ENCODE results near the gene DAZAP1.

DNA sequence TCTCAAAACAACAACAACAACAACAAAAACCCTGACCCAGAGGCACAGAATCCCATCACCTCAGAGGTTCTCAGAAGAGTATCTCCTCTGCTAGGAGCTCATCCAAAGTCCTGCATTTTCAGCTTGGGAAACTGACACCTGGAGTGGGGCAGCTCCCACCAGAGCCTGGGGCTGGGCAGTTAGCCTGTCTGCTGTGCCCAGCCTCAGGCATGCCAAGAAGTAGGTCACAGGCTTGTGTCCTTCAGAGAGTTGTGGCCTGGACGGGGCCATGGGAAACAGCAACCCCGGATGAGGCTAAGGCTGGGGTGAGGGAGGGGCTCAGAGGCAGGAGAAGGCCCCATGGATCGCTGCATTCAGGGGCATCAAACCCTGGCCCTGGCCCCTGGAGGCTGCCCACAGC, 21.6 kb upstream of the DAZAP1 start:
- TF ChIP-seq, protein P1, sequence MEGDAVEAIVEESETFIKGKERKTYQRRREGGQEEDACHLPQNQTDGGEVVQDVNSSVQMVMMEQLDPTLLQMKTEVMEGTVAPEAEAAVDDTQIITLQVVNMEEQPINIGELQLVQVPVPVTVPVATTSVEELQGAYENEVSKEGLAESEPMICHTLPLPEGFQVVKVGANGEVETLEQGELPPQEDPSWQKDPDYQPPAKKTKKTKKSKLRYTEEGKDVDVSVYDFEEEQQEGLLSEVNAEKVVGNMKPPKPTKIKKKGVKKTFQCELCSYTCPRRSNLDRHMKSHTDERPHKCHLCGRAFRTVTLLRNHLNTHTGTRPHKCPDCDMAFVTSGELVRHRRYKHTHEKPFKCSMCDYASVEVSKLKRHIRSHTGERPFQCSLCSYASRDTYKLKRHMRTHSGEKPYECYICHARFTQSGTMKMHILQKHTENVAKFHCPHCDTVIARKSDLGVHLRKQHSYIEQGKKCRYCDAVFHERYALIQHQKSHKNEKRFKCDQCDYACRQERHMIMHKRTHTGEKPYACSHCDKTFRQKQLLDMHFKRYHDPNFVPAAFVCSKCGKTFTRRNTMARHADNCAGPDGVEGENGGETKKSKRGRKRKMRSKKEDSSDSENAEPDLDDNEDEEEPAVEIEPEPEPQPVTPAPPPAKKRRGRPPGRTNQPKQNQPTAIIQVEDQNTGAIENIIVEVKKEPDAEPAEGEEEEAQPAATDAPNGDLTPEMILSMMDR (IDR thresholded peaks at IDR 0.05) = no peak
- TF ChIP-seq POLR2A (IDR thresholded peaks at IDR 0.05) = no peak

All from breast epithelium (tissue), 3 donors.